Ectodermal cell (in vitro differentiated cells): ENCODE results near the gene ADORA1.

Experiments used
- H3K27ac ChIP-seq: 2 replicates; pipeline ENCODE4 v1.7.0; 2013; ENCODE audit warnings: mild to moderate bottlenecking, low read depth, low read length; ENCODE audit not compliant: insufficient read depth, poor library complexity, severe bottlenecking
- H3K27me3 ChIP-seq: 2 replicates; pipeline ENCODE4 v1.7.0; 2013; ENCODE audit warnings: mild to moderate bottlenecking, low read length; ENCODE audit not compliant: insufficient read depth, control insufficient read depth, poor library complexity, severe bottlenecking
- H3K36me3 ChIP-seq: one replicate; pipeline ENCODE4 v1.7.0; 2013; ENCODE audit warnings: low read length; ENCODE audit not compliant: control insufficient read depth, insufficient read depth
- H3K4me1 ChIP-seq: one replicate; pipeline ENCODE4 v1.7.0; 2013; ENCODE audit warnings: low read length; ENCODE audit not compliant: control insufficient read depth, insufficient read depth
- H3K4me3 ChIP-seq: 2 replicates; pipeline ENCODE4 v1.7.0; 2013; ENCODE audit warnings: low read depth, low read length, control low read depth; ENCODE audit not compliant: insufficient read depth
- H3K9me3 ChIP-seq: 2 replicates; pipeline ENCODE4 v1.7.0; 2013; ENCODE audit warnings: mild to moderate bottlenecking, low read length, moderate library complexity; ENCODE audit not compliant: control insufficient read depth
- WGBS, 2 experiments: methylation state at CpG; one replicate each; pipeline ENCODE4 v1.1.7; 2013; ENCODE audit warnings: missing lambda C conversion rate in 2 of 2; 5-methylcytosine and 5-hydroxymethylcytosine counted together

ADORA1 gene

DNA sequence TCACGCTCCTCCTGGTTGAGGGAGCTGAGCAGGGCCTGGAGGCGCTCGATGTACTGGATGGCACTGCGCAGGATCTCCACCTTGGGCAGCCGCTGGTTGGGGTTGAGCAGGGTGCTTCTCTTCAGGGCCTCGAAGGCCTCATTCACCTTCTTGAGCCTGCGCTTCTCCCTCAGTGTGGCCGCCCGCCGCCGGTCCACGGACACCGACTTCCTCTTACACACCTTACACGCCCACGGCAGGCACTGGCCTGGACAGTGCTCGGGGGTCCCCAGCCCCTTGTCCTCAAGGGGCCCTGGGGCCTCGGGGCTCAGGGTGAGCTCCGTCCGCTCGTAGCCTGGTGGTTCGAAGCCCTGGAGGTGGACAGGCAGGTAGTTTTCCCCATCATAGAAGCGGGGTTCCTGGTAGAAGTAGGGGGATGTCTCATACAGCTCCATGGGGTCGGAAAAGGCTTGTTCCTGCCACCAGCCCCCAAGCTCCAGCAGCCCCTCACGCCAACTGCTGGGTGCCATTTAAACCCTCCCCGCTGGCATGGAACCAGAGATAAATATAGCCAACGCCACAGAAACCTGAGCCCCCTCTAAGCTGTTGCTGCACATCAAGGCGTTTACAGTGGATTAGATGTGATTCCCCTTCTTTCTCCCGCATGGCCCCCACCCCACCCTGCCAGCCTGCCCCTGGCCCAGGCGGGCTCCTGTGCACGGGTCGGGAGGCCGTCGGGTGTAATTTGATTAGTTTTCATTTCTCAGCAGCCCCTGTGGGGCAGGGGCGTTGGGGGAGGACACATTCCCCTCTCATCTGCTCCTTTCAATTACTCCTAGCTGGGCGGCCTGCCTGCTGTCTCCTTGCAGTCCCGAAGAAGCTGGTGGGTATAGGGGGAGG is 41.8 kb upstream of the ADORA1 start, which contains the start of gene MYOG:
TSS of gene MYOG (minus strand) at position 485 of the 879 bp plus-strand sequence. CDS start at position 434, 51 bp downstream.
- H3K27me3 ChIP-seq, result no peaks in the 10 kb centered on the region
- H3K36me3 ChIP-seq, result no peaks in the 10 kb centered on the region
- no peaks in the 10 kb centered on the region for H3K9me3 ChIP-seq
- H3K4me1 ChIP-seq, result peaks cover 38% of the 10 kb centered on the region
- H3K4me3 ChIP-seq, result no peak within 1 kb of the TSS
- 84 to 88% methylated on average over 34 to 35 of the region's 36 CpGs for WGBS, 2 experiments
- H3K27ac ChIP-seq, result no peak within 1 kb of the TSS

DNA sequence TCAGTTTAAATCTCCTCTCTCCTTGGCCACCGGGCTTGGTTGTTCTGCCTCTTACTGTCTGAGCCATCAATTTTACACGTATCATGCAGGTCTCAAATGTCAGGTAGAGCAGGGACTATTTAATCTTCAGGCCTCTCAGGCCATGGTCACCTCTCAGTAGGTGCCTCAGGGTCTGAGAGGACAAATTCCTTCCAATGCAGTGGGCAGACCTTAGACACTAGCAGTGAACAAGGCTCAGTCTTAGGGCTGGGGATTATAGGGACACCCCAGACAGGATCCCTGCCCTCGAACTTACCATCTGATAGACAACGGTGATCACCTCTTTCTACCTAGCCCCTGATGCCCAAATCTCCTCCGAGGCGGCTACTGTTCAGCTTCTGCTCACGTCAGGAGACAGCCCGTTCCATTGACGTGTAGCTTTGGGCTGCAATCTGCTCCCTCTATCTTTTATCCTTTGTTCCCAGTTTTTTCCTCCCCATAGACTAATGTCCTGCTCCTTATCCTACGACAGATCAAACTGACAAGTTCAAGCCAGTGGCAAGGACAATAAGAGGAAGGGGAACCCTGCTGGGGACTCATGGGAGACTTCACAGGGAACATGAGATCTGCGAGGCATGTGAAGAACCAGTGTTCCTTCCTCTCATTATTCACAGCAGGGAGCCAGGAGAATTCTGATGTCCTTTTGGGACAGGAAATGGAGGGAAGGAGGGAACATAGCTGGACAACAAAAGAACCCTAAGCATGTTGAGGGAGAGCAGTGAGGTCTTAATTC is 40.3 kb upstream of the ADORA1 start:
- H3K27ac ChIP-seq, result no peak overlapping the region
- WGBS, 2 experiments, result 86 to 91% methylated on average over 11 of the region's 11 CpGs
- no peaks in the 10 kb centered on the region for H3K27me3 ChIP-seq
- H3K4me1 ChIP-seq, result peaks cover 38% of the 10 kb centered on the region
- H3K9me3 ChIP-seq, result no peaks in the 10 kb centered on the region
- no peaks in the 10 kb centered on the region for H3K36me3 ChIP-seq
- no peak overlapping the region for H3K4me3 ChIP-seq

DNA sequence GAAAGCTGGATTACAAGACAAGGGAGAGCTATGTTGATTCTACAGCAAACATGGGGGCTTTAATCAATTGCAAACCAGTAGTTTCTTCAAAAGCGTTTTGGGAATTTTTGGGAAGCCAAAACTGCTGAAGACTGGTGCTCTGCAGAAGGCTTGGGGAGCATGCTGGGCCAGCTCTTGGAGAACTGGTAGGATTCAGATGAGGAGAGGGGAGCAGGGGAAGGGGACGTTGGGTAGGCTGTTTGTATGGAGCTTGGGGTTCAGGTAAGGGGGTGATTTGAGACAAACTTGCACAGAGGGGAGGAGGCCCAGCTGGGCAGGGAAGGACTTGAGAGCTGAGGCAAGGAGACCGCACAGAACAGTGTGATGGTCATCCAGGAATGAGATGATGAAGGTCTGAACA is 39.1 kb upstream of the ADORA1 start:
- Histone ChIP-seq H3K36me3 (no peaks in the 10 kb centered on the region), H3K27ac (no peak overlapping the region), H3K27me3 (no peaks in the 10 kb centered on the region), H3K4me3 (no peak overlapping the region), H3K4me1 (peaks cover 27% of the 10 kb centered on the region), H3K9me3 (no peaks in the 10 kb centered on the region)
- WGBS, 2 experiments, result 92 to 96% methylated on average over 3 of the region's 3 CpGs

DNA sequence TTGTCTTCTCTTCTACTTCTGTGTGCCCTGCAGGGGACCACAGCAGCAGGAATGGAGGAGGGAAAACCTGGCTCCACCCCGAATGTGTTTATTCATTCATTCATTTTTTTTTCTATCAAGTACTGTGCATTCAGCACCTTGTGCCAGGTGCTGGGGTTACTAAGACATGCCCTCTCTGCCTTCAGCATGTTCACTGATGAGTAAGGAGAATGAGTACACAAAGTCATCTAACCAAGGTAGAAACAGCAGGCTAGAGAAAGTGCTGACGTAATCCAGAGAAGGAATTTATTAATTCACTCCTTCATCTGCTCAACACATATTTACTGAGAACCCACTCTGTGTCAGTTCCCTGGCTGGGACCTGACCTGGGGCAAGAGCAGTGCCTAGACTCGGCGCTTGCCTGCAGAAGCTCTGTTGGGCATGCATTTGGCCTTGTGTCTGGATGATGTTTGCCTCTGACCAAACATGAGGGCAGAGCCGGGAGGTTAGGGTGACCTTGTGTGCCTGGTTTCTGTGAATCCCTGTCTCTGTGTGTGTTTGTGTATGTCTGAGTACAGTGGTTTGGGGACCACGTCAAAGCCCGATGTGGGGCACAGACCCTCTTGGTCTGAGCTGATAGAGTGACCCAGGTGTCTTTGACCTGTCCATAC is 38.4 kb upstream of the ADORA1 start:
- Histone ChIP-seq H3K27ac (no peak overlapping the region), H3K27me3 (no peaks in the 10 kb centered on the region), H3K9me3 (no peaks in the 10 kb centered on the region), H3K4me3 (no peak overlapping the region), H3K36me3 (no peaks in the 10 kb centered on the region), H3K4me1 (peaks cover 26% of the 10 kb centered on the region)
- WGBS, 2 experiments, result 92 to 94% methylated on average over 7 of the region's 7 CpGs

DNA sequence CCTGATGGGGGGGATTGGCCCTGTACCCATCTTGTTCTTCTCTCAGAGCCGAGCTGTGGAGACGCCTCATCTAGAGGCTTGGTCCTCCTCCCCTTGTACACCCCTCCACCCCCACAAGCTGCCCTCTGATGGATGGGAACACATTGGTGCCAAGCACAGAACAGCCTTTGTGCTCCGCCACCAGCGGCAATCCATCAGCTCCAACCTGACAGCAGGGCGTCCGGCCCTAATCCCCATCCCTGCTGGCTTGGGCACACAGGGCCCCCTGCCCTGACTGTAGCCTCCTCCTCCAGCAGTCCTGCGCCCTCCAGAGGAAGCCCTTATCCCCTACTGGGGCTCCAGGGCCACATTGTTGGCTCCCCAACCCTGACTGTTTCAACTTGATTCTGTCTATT is 37.9 kb upstream of the ADORA1 start:
- 56 to 60% methylated on average over 7 of the region's 7 CpGs for WGBS, 2 experiments
- H3K36me3 ChIP-seq, result no peaks in the 10 kb centered on the region
- no peak overlapping the region for H3K27ac ChIP-seq
- H3K4me1 ChIP-seq, result peaks cover 26% of the 10 kb centered on the region
- no peaks in the 10 kb centered on the region for H3K9me3 ChIP-seq
- no peak overlapping the region for H3K4me3 ChIP-seq
- H3K27me3 ChIP-seq, result no peaks in the 10 kb centered on the region

DNA sequence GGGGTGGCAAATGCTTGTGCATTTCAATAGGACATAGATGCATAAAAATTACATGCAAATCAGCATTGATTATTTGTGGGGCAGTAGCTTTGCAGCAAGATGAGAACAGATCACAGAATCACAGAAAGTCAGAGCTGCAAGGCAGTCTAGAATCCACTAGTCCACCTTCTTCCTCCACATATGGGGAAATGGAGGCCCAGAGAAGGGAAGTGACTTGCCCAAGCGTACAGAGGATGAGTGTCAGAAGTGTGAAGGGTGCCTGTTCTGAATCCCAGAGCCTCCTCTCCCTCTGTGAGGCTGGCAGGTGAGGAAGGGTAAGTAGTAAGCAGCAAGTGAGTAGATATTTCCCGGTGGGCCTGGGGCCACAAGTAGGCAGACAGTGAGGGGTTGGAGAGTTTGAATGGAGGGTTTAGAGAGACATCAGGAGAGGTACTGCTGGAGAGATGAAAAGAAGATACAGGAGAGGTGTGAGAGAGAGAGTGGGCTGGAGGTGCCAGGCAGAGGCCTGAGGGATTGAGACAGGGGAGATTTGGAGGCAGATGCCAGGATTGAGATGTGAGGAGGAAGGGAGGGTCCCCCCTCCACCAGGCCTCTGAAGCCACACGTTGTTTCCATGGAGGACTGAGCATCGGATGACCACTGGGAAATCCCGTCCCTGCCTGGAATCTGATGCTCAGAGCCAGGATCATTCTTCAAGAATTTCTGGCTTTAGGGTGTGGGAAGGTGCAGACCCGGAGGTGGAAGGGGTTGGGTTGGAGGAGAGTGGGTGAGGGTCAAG is 36.9 kb upstream of the ADORA1 start:
- WGBS, 2 experiments, result 84 to 88% methylated on average over 6 of the region's 6 CpGs
- H3K4me1 ChIP-seq, result peaks cover 26% of the 10 kb centered on the region
- H3K27ac ChIP-seq, result no peak overlapping the region
- H3K36me3 ChIP-seq, result no peaks in the 10 kb centered on the region
- H3K9me3 ChIP-seq, result no peaks in the 10 kb centered on the region
- no peak overlapping the region for H3K4me3 ChIP-seq
- no peaks in the 10 kb centered on the region for H3K27me3 ChIP-seq

DNA sequence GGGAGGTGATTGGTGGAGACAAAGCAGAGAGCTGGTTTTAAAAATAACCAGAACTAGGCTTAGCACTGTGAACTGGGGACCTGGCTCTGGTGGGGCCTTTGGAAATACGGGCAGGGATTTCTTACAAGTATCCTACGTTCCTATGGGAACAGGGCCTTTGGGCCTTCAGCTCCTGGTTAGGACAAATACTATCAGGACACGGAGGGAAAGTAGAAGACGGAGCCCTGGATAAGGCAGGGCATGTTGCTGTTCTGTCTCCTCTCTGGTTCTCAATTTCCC is 36.4 kb upstream of the ADORA1 start:
- no peak overlapping the region for H3K27ac ChIP-seq
- no peaks in the 10 kb centered on the region for H3K27me3 ChIP-seq
- H3K4me3 ChIP-seq, result no peak overlapping the region
- H3K36me3 ChIP-seq, result no peaks in the 10 kb centered on the region
- H3K4me1 ChIP-seq, result peaks cover 22% of the 10 kb centered on the region
- WGBS, 2 experiments, result 86 to 95% methylated on average over 4 of the region's 4 CpGs
- no peaks in the 10 kb centered on the region for H3K9me3 ChIP-seq

DNA sequence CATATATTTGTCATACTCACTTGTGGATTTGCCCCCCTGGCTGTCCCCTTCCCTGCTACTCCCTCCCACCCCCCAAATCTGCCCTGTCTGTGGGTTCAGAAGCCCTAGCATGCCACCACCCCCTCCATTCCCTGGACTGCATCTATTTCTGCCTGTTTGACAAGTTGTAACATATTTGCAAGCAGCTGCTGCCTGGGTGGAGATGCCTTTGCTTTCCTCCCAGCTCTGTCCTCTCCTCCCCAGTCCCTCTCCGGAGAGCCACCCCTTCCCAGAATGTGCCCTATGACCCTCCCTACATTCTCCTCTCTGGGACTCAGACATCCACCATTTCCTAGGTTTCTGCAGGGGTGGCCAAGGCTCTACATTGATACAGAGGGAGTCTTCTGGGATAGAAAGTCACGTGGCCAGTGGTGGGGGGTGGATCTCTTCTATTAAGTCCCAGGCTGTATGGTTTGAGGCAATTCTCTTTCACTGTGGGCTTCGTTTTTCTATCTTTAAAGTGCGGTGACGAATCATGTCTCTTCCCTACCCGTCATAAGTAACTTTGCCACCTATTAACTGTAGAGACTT is 35.7 kb upstream of the ADORA1 start:
- H3K4me3 ChIP-seq, result no peak overlapping the region
- WGBS, 2 experiments, result 87 to 88% methylated on average over 6 of the region's 6 CpGs

DNA sequence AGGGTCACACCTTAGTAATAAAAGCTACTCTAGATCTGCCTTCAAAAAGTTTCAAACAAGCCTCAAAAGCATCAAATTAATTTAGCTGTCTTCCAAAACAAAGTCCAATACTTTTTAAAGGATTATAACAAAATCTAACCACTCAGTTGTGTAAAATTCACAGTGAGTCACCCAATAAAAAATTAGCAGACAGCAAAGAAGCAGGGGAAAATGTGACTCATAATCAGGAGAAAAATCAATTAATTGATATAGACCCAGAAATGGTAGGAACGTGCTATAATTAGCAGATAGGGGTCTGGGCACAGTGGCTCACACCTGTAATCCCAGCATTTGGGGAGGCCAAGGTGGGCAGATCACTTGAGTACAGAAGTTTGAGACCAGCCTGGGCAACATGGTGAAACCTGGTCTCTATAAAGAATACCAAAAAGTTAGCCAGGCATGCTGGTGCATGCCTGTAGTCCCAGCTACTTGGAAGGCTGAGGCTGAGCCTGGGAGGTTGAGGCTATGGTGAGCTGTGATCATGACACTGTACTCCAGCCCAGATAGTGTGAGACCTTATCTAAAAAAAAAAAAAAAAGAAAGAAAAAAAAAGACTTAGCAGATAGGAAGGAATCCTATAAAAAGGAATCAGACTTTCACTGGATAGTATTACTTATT is 33.6 kb upstream of the ADORA1 start:
- Histone ChIP-seq H3K36me3 (no peaks in the 10 kb centered on the region), H3K27ac (no peak overlapping the region), H3K9me3 (no peaks in the 10 kb centered on the region), H3K4me1 (peaks cover 8% of the 10 kb centered on the region), H3K4me3 (no peak overlapping the region), H3K27me3 (no peaks in the 10 kb centered on the region)
- WGBS, 2 experiments, result 86 to 89% methylated on average over 1 of the region's 1 CpG

More for the DNA sequence above, 35.7 kb upstream of the ADORA1 start:
- H3K27me3 ChIP-seq, result no peaks in the 10 kb centered on the region
- no peak overlapping the region for H3K27ac ChIP-seq
- H3K9me3 ChIP-seq, result no peaks in the 10 kb centered on the region
- H3K36me3 ChIP-seq, result no peaks in the 10 kb centered on the region
- peaks cover 16% of the 10 kb centered on the region for H3K4me1 ChIP-seq
